ENCODE data around the gene OSBP2.

GRCh38 chr22:30927806-30928205 lies 233.1 kb downstream of the OSBP2 start:
- TF ChIP-seq, protein P1, sequence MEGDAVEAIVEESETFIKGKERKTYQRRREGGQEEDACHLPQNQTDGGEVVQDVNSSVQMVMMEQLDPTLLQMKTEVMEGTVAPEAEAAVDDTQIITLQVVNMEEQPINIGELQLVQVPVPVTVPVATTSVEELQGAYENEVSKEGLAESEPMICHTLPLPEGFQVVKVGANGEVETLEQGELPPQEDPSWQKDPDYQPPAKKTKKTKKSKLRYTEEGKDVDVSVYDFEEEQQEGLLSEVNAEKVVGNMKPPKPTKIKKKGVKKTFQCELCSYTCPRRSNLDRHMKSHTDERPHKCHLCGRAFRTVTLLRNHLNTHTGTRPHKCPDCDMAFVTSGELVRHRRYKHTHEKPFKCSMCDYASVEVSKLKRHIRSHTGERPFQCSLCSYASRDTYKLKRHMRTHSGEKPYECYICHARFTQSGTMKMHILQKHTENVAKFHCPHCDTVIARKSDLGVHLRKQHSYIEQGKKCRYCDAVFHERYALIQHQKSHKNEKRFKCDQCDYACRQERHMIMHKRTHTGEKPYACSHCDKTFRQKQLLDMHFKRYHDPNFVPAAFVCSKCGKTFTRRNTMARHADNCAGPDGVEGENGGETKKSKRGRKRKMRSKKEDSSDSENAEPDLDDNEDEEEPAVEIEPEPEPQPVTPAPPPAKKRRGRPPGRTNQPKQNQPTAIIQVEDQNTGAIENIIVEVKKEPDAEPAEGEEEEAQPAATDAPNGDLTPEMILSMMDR (IDR thresholded peaks at IDR 0.05) = no peak
- TF ChIP-seq POLR2A (IDR thresholded peaks at IDR 0.05) = no peak
